HFF-Myc (cell line): ENCODE measurements around the gene RFNG.

ENCODE experiments used
- DNase-seq: peaks from one replicate; pipeline ENCODE4 v3.0.0-alpha.2; 2011; ENCODE audit warnings: low read depth; ENCODE audit errors: extremely low read depth
- H3K4me3 ChIP-seq: replicated peaks from 2 replicates; pipeline ENCODE4 v1.5.1; 2011; ENCODE audit warnings: low read depth, mild to moderate bottlenecking, control low read depth, low read length
- CTCF ChIP-seq: IDR thresholded peaks from 2 replicates; pipeline ENCODE4 v1.5.1; 2012; ENCODE audit warnings: mild to moderate bottlenecking, low read depth, low read length, control low read depth; ENCODE audit errors: missing control alignments

Gene RFNG

GRCh38 chr17:82029990-82030469 lies 21.6 kb downstream of the RFNG start:
- no peak overlapping the region; the same call in 1 of the 2 replicates for H3K4me3 ChIP-seq
- DNase-seq: no peak
- TF ChIP-seq CTCF: no peak

DNA sequence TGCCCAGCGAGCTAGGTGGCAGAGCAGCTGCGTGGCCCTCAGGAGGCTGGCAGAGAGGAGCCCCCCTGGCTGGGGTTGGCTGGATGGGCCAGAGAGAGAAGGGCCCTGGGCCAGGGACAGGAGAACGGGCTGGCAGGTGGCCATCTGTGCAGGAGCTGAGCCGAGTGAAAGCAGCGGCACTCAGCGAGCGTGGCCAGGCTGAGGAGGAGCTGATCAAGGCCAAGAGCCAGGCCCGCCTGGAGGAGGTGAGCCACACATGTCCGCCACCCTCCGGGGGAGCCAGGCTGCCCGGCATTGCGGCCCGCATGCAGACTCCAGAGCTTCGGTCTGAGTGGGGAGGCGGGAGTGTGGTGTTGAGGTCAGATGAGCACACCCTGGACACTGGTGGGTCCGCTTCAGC lies 22.2 kb downstream of the RFNG start:
- no peak overlapping the region for H3K4me3 ChIP-seq
- TF ChIP-seq CTCF: no peak
- no peak for DNase-seq

DNA sequence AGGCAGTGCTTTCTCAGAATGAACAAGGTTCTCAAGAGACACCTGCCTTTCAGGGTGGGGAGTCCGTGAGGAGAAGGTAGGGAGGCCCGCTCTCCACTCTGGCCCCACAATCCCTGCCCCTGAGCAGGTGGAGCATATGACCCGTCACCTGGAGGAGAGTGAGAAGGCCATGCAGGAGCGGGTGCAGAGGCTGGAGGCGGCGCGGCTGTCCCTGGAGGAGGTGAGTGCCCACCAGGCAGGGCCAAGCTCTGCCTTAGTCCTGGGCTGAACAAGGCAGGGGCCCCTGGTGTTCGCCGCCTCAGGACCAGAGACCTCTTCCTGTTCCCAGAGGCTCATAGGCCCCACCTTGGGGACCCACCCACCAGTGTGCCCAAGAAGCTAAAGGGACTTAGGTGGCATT lies 22.6 kb downstream of the RFNG start:
- TF ChIP-seq CTCF: no peak
- no peak for DNase-seq
- H3K4me3 ChIP-seq: no peak overlapping the region

DNA sequence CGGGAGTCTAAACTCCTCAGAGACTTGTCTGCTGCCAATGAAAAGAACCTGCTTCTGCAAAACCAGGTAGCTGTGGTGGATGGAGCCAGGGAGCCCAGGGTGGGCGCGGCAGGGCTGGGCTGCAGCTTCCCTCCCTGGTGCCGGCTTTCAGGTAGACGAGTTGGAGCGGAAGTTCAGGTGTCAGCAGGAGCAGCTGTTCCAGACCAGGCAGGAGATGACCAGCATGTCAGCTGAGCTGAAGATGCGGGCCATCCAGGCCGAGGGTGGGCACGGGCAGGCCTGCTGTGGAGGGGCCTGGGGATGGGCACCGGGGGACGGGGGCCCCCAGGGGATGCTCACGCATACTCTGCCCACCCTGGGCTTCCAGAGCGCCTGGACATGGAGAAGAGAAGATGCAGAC lies 23.4 kb downstream of the RFNG start:
- H3K4me3 ChIP-seq: no peak overlapping the region
- TF ChIP-seq CTCF: no peak
- no peak for DNase-seq

DNA sequence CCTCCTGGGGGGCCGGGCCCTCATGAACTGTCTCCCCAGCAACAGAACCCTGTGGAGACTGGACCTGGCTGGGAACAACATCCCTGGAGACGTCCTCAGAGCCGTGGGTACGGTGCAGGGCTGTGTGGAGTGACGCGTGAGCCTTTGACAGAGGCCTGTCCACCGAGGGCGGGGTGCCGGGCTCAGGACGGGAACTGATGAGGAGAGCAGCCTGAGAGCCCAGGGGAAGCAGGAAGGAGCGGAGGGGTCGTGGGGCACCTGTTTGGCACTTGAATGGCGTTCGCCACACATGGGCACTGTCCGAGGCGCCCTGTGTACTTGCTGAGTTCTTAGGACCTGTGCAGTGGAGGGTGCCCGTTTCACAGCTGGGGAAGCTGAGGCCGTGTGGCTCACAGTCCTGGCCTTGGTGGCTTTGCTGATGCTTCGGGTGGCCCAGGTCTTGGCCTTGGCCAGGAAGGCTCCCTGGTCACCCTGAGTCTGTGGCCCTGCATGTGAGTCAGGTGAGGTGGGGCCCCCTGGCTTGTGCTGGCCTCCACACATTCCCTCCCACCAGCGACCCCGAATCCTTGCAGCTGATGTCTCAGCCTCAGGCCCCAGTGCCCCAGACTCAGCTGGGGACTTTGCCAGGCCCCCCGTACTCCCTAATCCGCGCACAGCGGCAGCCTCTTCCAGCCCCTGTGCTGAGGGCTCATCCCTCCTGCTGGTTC lies 26.1 kb downstream of the RFNG start:
- H3K4me3 ChIP-seq: no peak overlapping the region
- no peak for TF ChIP-seq CTCF
- no peak for DNase-seq

DNA sequence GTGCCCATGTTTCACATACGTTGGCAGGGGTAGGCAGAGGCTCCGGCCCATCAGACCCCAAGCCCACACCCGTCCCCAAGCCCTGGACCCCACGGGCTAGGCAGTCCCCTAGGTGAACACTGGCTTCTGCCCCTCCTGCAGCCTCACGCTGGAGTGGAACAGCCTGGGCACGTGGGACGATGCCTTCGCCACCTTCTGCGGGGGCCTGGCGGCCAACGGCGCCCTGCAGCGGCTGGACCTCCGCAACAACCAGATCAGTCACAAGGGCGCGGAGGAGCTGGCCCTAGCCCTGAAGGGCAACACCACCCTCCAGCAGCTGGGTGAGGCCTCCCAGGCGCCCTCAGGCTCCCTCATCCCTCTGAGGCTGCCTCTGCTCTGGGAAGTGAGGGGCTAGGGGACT lies 26.8 kb downstream of the RFNG start:
- TF ChIP-seq CTCF: no peak
- no peak overlapping the region for H3K4me3 ChIP-seq
- DNase-seq: no peak
